GM19025 (cell line): ENCODE data around the gene MIPOL1.
"Not testable (repeated sequence)": the region's sequence is repeated elsewhere in the genome, so short reads cannot be mapped to it uniquely, and the experiment has no call there.

Experiments
- ATAC-seq: cut with Tn5 transposase; IDR thresholded peaks from one replicate; pipeline ENCODE4 v1.9.1; 2021; ENCODE audit warnings: mild to moderate bottlenecking, low read depth, moderate library complexity; ENCODE audit not compliant: unreplicated experiment

Gene MIPOL1

DNA sequence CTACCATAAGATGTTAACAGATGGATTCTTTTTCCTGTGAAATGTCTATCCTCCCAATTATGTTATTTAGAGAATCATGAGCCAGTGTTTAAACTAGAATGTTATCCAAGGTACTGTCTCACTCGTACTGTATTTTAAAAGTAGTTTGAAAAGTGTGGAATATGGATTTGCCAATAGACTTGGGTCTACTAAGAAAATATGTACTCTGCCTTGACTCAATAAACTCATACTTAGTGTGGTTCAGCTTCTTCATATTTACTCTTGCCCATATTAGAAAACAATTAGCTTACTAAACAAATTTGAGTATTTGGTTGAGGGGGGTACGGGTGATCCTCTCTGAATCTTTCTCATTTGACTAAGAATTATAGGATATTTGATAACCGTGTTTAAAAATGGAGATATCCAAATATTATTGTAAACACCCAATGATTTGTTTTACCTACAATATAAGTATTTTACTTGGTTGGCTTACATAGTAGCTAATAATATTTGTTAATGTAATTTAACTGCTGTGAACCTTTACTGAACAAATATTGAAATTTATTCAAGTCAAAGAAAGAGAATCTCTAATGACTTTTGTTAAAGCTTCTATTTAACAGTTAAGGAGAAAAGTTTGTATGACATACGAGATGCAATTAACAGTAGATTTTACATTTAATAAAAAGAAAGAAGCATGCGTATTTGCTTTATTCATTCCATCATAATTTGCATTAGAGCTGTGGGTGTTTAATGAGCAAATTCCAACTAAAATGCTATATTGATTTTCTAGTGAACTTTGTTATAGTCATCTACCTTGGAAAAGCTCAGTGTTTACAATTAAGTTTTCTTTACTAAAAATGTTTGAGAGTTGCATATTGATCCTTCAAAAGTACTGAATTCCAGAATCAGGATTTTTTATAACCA lies 81.2 kb downstream of the MIPOL1 start:
- ATAC-seq: no peak

DNA sequence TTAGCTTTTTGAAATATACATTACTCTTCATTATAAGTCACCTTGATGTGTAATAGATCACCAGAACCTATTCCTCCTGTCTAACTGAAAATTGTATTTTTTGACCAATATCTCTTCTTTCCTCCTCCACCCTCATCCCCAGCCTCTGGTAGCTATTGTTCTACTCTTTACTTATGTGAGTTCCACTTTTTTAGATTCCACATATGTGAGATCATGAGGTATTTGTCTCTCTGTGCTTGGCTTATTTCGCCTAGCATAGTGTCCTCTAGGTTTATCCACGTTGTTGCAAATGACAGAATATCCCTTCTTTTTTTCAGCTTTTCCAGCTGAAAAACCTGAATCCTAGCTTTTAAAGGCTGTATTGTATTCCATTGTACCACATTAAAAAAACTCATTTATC lies 82.1 kb downstream of the MIPOL1 start:
- ATAC-seq: no peak

DNA sequence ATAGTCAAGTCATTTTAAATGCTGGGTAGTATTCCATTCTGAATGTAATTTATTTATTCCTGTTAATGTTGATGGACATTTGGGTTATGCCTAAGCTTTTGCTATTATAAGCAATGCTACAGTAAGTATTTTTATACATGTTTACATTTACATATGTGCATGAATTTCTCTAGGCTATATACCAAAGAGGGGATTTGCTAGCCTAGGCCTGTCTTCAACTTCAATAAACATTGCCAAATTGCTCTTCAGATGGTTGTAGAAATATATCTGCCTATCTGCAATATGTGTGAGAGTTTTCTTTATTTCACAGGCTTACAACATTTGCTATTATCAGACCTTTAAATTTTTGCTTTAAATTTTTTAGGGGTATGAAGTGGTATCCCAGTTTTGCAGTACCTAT lies 87.0 kb downstream of the MIPOL1 start:
- no peak for ATAC-seq

DNA sequence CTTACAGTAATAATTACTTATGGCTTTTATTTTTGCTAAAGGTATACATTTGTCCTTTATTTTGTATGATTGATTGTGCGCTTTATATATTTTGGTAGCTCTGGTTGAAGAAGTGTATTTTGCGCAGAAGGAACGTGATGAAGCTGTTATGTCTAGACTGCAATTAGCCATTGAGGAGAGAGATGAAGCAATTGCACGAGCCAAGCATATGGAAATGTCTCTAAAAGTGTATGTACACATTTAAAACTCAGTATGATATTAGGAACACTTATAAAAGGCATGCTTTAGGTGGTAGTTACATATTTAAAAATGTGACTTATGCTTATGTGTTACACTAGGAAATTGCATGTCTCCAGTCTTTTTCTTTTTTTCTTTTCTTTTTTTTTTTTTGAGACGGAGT lies 87.5 kb downstream of the MIPOL1 start:
- no peak for ATAC-seq

DNA sequence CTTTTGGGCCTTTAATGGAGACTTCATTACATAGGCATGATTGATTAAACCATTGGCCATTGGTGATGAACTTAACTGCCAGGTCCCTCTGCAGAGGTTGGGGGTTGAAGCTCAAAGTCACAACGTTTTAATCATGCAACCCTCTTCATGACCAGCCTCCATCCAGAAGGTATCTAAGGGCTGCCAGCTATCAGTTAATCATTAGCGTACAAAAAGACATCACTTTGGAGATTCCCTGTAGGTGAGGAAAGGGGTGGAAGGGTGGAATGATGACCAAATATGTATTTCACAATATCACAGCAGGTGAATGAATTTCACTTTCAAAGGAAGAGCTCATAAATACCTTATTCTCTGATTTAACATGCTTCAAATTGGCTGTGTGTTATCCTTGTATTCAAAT lies 92.0 kb downstream of the MIPOL1 start:
- ATAC-seq: no peak

DNA sequence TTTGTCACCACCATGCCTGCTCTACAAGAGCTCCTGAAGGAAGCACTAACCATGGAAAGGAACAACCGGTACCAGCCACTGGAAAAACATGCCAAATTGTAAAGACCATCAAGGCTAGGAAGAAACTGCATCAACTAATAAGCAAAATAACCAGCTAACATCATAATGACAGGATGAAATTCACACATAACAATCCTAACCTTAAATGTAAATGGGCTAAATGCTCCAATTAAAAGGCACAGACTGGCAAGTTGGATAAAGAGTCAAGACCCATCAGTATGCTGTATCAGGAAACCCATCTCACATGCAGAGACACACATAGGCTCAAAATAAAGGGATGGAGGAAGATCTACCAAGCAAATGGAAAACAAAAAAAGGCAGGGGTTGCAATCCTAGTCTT lies 97.5 kb downstream of the MIPOL1 start:
- ATAC-seq: not testable (repeated sequence)

DNA sequence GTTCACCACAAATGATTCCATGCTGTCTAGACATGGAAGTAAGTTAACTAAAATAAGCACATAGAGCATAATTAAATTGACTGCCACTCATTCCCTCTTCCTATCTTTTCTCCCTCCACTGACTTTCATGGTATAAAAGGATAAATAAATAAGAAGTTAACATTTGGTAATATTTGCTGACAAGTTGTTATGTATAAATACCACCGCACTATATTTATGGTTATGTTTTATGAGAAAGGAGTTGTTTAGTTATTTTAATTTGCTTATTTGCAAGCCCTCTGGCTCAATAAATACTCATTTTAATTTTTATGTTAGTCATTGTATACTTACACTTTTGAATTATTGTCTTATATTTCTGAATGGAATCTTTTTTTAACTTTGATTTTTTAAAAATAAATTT lies 113.5 kb downstream of the MIPOL1 start:
- ATAC-seq: no peak

DNA sequence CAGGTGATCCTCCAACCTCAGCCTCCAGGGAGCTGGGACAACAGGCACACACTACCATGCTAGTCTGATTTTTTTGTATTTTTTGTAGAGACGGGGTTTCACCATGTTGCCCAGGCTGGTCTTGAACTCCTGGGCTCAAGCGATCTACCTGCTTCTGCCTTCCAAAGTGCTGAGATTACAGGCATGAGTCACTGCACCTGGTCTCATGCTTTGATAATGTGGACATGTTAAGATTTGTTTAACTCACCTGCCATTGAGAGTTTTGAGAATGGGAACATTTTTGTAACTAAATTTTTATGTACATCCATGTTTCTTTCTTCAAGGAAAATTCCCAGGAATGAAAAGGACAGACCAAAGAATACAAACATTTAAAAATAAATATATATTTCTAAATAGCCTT lies 121.2 kb downstream of the MIPOL1 start:
- no peak for ATAC-seq

DNA sequence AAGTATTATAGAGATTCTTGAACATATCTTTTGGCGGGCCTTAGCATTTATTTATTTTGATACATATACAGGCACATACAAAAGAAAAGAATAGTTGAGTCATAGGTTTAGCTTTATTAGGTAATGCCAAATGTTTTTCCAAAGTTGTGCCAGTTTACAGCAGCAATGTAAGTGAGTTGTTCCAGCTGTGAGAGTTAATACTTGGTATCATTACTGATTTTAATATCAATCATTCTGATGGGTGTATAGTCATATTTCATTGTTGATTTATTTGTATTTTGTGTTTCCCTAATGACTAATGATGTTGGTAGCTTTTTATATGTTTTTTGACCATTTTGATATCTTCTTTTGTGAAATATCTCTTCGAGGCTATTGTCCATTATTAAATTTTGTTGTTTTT lies 122.4 kb downstream of the MIPOL1 start:
- ATAC-seq: no peak

DNA sequence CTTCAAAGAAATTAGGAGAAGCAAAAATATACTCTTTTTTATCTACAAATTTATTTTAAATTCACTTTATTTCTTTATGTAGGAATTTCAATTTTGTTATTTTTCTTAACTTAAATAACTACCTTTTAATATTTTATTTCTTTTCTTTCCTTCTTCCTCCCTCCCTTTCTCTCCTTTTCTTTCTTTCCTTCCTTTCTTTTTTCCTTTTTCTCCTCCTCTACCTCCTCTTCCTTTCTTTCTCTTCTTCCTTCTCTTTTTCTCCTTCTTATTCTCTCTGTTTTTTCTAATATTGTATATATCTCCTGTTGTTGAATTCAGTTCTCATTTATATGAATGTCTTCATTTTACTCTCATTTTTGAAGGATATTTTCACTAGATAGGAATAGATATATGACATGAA lies 127.6 kb downstream of the MIPOL1 start:
- ATAC-seq: no peak

DNA sequence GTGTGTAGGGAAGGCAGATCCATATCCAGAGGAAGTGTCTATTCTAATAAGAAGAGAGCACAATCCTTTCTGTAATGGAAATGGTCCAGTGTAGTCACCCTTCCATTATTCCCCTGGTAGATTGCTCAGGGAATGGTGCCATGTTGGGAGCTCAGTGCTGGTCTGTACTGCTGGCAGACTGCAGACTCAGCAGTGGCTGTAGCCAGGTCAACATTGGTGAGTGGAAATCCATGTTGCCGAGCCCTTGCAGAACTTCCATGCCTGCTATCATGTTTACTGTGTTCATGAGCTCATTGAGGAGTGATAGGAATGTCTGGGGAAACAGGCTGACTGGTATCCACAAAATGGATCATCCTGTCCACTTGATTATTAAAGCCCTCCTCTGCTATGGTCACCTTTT lies 128.7 kb downstream of the MIPOL1 start:
- ATAC-seq: no peak

DNA sequence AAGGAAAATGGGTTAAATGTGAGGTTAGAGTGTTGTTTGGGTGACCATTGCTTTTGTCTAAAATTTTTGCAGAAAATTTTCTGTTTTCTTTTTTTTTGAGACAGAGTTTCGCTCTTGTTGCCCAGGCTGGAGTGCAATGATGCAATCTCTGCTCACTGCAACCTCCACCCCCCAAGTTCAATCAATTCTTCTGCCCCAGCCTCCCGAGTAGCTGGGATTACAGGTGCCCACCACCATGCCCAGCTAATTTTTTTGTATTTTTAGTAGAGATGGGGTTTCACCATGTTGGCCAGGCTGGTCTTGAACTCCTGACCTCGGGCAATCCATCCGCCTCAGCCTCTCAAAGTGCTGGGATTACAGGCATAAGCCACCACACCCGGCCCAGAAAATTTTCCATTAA lies 130.2 kb downstream of the MIPOL1 start:
- not testable (repeated sequence) for ATAC-seq

DNA sequence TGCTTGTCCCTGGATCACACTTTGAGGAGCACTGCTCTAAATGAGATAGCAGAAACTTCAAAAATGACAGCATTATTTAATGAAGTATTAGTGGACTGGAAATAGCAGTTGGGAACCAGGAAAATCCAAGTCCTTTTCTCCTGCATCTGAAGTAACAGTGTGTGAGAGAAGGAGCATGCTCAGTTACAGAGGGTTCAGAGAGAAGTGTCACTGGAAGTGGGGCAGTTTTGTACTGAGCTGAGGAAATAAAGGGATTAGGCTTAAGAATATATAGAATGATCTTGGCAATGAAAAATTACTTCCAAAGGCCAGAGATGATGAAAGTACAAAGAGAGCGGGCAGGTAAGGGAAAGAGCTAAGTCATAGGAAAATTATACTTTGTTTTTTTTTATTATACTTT lies 130.9 kb downstream of the MIPOL1 start:
- ATAC-seq: no peak

DNA sequence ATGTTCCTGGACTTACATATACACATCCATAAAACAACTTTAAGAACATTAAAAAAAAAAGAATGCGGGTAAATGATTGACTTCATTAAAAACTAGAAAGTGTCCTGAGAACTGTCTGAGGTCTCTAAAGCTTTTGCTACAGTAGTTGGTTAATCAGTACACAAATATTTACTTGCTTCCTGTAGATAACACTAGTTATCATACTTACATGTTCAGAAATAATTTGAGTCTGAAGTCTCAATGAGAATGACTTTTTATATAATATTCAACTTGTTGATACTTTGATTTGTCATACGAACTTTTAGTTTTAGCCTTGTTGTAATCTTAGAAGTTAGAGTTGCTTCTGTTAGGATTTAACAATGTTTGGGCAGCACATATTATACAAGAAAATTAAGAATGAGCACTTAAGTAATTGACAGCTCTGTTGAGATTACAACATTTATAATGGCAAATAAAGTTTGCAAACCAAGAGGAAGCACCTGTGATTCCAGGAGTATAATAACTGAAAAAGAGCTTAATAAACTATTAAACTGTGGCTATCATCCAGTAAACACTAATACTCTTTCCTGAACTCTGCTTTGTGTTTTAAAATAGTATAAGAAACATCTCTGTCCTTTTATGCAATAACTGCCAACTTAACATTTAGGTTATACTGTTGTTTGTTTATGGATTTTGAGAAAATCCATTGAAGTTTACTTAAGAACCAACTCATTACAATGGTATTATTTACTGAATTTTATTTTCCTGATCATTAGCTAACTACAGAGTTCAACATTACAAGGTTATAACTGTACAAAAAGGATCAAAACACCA lies 131.7 kb downstream of the MIPOL1 start:
- no peak for ATAC-seq

DNA sequence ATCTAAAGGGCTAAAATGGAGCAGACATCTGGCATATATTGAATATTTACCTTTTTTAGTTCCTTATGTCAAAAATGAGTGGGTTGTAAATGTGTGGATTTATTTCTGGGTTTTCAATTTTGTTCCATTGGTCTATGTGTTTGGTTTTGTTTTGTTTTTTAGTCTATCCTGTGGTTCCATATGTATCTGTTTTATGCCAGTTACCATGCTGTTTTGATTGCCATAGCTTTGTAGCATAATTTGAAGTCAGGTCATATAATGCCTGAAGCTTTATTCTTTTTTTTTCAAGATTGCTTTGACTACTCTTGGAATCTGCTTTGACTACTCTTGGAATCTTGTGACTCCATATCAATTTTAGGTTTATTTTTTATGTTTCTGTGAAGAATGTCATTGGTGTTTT lies 133.2 kb downstream of the MIPOL1 start:
- no peak for ATAC-seq

DNA sequence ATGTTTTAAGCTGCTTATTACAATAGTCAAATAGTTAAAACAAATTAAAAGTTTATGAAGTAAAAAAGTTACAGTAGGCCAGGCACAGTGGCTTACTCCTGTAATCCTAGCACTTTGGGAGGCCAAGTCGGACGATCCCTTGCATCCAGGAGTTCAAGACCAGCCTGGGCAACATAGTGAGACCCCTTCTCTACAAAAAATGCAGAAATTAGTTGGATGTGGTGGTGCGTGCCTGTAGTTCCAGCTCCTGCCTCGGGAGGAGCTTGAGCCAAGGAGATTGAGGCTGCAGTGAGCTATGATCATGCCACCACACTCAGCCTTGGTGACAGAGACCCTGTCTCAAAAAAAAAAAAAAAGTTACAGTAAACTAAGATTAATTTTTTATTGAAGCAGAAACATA lies 142.6 kb downstream of the MIPOL1 start:
- no peak for ATAC-seq

DNA sequence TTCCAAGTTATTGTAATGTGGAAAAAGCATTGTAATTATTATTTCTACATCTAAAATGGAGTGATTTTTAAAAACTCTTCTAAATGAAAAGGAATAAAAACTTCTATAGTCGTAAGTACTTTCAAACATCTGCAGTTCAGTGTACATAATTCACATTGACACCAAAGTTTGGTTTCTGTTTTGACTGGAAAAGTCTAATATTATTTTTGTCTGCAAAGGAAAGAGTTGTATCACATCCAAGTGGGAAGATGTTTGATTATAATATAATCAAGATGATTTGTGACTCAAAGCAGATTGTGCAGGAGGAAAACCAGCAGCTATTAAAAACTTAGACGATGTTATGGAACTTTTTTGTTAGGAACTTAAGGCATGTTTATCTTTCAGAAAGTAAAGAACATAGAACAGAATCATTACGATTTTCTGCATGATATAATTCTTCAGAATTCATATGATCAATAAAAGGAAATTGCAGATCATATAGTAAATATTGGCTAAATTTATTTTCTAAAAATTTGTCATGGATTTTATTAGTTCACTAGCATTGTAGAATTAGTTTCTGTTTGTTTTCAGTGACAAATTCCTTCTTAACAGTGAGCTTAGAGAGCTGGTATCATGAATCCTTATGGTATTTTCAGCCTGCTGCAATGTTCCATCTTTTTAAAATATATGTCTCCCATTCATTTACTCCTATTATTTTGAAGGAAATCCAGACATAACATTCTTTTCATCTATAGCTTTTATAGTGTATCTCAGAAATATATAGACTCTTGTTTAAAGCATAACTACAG lies 145.8 kb downstream of the MIPOL1 start:
- ATAC-seq: no peak

DNA sequence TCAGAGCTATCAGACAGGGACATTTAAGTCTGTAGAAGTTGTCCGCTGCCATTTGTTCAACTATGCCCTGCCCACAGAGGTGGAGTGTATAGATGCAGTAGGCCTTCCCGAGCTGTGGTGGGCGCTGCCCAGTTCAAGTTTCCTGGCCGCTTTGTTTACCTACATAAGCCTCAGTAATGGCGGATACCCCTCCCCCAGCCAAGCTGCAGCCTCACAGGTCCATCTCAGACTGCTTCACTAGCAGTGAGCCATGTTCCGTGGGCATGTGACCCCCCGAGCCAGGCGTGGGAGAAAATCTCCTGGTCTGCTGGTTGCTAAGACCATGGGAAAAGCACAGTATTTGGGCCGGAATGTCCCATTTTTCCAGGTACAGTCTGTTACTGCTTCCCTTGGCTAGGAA lies 165.9 kb downstream of the MIPOL1 start:
- ATAC-seq: no peak

DNA sequence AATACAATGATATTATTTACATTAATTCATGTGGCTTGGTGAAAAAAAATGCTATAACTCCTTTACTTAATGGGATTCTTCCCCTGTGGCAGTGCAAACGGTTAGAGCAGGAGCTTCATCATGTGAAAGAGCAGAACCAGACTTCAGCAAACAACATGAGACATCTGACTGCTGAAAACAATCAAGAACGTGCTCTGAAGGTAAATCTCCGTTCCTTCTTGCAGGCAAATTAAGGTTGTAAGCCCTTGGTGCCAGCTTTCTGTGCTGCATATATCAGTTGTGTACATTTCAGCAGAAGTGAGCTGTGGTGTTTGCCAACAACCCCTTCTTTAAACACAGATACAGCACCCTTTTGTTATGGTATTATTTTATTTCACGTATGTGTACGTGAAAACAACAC lies 171.7 kb downstream of the MIPOL1 start:
- no peak for ATAC-seq

DNA sequence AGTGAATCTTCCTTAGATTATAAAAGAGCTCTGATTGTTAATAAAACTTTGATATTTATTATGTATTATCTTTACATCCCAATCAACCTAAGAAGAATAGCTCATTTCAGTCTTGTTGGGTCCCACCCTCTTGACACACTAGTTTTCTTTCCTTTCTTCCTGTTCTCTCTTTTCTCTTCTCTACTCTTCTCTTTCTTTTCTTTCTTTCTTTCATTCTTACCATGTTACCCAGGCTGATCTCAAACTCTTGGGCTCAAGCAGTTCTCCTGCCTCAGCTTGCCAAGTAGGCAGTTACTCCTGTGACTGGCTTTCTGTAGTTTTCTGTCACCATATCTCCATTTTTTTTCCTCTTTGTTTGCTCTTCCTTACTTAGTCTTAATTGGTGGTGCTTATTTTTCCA lies 177.8 kb downstream of the MIPOL1 start:
- ATAC-seq: no peak
